Fibroblast of skin of right quadriceps (primary cell): ENCODE measurements around the gene ZYX.
A peak's percentile ranks its signal among the peaks of the same experiment; 100 is the strongest.

Experiments
- DNase-seq: peaks from one replicate; pipeline ENCODE4 v3.0.0-alpha.2; 2013

The ZYX gene, protein sequence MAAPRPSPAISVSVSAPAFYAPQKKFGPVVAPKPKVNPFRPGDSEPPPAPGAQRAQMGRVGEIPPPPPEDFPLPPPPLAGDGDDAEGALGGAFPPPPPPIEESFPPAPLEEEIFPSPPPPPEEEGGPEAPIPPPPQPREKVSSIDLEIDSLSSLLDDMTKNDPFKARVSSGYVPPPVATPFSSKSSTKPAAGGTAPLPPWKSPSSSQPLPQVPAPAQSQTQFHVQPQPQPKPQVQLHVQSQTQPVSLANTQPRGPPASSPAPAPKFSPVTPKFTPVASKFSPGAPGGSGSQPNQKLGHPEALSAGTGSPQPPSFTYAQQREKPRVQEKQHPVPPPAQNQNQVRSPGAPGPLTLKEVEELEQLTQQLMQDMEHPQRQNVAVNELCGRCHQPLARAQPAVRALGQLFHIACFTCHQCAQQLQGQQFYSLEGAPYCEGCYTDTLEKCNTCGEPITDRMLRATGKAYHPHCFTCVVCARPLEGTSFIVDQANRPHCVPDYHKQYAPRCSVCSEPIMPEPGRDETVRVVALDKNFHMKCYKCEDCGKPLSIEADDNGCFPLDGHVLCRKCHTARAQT

DNA sequence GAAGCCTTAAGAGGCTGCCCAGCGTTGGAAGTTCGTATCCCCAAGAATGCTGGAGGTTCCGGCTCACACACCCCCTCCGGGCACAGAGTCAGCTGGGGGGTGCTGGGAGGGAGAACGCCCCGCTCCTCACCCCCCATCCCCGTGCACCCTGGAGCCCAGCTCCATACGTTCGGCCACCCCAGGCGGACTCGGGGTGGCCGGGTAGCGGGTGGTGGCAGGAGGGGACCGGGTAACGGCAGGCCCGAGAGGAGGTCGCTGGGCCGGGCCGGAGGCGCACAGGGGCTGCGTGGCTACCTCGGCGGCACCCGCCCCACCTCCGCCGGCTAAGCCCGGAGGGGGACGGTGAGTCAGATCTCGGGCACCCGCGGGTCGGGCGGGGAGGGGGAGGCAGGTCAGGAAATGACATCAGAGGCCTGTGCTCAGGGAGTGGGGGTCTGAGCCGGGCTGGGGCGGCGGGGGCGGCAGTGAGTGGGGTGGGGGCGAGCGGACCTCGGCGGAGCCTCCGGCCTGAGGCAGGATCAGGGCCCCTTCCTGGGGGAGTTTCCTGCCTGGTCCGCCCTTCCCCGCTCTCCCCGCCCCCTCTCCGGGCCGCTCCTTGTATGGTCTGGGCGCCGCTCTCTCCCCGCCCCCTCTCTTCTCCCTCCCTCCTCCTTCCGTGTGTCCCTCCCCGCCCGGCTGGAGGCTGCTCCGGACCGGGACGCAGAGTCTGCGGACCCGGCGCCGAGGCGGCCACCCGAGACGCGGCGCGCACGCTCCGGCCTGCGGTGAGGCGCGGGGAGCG, at the start of gene ZYX:
Gene ZYX, plus strand, starts transcription at position 700 of the 781 bp plus-strand sequence. CDS start 227 bp downstream, outside the sequence.
- DNase-seq: peak; percentile 97

- no peak for DNase-seq
These were observed 46.9 kb upstream of the ZYX start for GRCh38 chr7:143334244-143334643.

DNA sequence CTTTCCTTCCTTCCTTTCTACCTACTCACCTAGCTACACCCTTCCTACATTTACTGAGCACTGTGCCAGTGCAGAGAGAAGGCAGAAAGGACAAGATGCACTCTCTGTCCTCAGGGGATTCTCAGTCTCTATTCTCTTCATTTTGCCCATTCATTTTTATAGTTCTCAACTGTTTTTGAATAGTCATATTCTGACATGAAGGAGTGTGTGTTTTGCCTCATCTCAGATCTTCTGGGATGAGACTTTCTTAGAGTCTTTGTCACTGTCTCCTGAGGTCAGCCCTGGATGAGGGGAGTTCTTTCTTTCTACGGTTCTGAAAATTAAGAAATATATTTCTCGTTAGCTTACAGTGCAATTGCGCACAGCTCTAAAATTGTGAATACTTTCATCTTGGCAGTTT, 43.9 kb upstream of the ZYX start:
- no peak for DNase-seq

- no peak for DNase-seq
These were observed 39.3 kb upstream of the ZYX start for GRCh38 chr7:143341842-143342241.

DNA sequence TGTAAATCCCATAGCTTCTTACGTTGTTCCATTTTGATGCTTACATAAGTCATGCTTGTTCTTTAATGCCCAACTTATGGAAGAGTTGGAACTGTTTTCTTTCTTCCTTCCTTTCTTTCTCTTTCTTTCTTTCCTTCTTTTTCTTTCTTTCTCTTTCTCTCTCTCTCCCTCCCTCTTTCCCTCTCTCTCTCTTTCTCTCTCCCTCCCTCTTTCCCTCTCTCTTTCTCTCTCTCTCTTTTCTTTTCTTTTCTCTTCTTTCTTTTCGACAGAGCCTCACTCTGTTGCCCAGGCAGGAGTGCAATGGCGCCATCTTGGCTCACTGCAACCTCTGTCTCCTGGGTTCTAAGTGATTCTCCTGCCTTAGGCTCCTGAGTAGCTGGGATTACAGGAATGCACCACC, 37.5 kb upstream of the ZYX start:
- DNase-seq: no peak

DNA sequence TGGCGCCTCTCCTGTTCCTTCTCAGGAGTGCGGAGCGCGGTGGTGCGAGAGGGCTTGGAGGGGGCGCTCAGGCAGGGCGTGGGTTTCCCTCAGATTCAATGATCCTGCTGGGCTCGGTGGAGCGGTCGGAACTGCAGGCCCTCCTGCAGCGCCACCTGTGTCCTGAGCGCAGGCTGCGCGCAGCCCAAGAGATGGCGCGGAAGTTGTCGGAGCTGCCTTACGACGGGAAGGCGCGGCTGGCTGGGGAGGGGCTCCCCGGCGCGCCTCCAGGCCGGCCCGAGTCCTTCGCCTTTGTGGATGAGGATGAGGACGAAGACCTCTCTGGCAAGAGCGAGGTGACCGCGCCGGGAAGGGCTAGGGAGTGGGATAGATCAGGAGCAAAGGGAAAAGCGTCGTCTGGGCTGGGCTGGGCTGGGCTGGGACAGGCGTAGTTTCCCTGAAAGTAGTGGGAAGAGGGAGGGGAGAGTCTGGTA, 35.7 kb upstream of the ZYX start:
- peak; percentile 36 for DNase-seq

- DNase-seq: no peak
These were observed 35.1 kb upstream of the ZYX start for GRCh38 chr7:143346018-143346417.

GRCh38 chr7:143347950-143348349, 33.2 kb upstream of the ZYX start:
- DNase-seq: no peak

DNA sequence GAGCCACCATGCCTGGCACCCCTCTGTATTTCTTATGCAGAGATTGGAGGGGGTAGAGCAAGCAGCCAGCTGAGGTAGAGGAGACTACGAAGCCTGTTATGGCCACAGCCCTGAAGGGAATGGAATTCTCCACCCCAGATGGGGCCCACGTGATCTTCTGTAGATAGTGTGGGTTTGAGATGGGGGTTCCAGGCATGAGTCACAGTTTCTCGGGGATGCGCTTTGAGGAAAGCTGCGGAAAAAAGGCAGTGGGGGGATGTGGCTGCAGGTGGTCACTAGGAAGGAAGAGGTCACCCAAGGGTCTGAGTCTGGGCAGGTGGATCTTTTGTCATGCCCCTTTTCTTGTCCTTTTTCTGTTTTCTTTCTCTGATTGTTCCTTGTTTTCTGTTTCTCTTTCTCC, 30.1 kb upstream of the ZYX start:
- no peak for DNase-seq

DNA sequence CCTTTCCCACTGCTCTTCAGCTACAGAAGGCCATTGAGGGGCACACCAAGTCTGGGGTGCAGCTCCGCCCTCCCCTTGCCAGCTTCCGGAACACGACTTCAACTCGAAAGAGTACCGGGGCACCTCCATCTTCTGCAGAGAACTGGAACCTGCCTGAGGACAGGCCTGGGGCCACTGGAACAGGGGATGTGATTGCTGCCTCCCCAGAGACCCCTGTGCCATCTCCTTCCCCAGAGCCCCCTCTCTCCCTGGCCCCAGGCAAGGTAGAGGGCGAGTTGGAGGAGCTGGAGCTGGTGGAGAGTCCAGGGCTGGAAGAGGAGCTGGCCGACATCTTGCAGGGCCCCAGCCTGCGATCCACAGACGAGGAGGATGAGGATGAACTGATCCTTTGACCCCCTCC, 29.6 kb upstream of the ZYX start:
- no peak for DNase-seq

DNA sequence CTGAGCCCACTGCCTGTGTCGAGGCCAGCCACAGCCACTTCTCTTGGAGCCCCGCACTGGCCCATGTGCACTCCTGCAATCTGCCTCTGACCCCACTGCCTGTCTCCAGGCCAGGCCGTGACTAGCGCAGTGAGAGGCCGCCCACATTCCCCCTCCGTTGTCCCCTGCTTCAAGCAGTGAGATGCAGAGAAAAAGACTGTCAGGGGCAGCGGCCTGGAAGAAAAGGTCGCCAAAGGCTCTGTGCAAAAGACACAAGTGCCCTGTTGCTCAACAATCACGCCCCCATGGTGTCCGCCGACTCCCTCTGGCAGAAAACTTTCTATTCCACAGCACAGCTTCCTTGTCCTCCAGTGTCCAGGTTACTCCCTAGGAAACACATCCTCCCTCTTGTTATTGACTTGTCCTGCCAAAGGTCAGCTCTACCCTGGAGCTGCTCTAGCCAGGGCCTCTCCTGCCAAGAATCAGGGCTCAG, 28.6 kb upstream of the ZYX start:
- DNase-seq: no peak

GRCh38 chr7:143354376-143354775, 26.8 kb upstream of the ZYX start:
- DNase-seq: no peak

- DNase-seq: no peak
These were observed 26.2 kb upstream of the ZYX start for GRCh38 chr7:143354965-143355364.

- DNase-seq: no peak
These were observed 25.4 kb upstream of the ZYX start for GRCh38 chr7:143355450-143356385.

DNA sequence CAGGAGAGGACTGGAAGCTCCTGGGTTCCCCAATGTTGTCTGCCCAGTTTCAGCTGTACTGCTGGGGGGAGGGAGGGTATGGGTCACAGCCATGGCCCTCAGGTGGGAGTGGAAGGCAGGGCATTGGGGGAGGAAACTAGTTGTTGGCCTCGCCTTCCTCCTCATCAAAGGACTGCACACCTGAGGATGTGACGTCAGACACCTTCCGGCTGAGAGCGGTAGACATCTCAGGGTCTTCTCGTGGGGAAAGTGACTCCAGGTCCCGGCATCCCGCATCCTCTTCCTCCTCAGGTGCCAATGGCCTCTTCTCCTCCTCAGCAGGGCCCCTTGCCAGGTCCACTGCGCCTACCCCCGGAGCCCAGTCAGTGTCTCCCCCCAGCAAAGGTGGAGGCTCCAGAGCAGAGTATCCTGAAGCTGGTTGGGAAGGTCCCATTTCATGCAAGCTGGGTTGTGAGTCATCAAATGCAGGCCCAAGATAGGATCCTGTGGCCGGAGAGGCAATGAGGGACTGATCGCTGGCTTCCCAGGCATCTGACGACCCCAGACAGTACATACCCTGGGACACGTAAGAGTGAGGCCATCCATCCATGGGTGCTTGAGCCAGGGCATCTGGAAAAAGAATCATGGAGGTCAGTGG, 24.6 kb upstream of the ZYX start:
- DNase-seq: no peak

- no peak for DNase-seq
These were observed 22.5 kb upstream of the ZYX start for GRCh38 chr7:143358626-143359025.

DNA sequence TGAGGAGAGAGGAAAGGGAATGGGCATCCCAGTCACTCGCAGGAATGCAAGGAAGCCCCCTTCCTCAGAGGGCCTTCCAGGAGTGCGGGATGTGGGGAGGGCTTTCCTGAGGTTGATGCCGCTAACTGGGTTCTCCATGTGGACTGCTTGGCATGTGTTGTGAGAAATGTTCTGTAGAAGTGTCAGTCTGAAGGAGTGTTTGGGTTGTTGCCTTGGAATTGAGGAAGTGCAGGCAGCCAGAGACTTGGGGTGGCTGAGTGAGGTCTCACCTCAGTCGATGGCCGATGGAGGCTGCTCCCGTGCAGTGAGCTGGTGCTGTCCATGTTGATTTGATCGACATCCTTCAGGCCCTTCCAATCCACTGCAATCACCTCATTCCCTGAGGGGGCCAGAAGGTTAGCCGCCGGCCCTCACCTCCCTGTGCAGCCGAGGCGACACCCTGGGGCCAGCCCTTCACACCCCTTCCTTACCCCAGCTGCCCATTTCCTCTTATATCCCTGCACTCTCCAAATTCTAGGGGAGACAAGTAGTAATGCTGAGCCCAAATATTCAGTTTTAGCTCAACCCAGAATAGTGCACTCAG, 21.3 kb upstream of the ZYX start:
- DNase-seq: no peak

DNA sequence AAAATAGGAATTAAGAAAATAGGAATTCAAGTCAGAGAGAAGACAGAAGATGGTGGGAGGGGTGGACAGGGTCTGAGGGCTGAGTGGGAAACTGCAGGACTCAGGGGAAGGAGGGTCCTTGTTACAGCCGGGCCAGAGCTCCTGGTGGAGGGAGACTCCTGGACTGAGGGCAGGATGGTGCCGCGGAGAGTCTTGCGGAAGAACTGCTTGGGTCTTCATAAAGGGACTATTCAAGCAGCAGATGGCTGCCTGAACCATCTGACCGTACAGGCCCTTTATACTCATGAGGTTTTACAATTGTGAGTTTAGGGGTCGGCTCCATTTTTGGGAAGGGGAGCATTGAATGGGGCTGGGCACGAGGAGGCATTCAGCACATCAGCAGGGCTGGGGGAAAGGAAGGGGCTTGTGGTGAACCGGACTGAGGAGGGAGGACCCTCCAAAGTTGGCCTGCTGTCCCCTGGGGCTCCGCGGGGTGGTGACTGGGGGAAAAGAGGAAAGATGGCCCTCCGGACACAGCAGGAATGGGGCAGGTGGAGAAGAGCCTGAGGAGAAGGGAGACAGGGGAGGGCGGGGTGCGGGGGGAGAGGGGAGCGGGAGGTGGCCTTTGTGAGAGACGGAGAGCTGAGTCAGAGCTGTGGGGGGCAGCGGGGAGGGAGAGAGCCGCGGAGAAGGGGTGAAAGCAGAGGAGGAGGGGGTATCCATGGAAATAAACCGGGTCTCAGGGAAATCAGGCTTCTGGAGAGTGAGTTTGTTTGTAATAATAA, 20.2 kb upstream of the ZYX start:
- DNase-seq: no peak

DNA sequence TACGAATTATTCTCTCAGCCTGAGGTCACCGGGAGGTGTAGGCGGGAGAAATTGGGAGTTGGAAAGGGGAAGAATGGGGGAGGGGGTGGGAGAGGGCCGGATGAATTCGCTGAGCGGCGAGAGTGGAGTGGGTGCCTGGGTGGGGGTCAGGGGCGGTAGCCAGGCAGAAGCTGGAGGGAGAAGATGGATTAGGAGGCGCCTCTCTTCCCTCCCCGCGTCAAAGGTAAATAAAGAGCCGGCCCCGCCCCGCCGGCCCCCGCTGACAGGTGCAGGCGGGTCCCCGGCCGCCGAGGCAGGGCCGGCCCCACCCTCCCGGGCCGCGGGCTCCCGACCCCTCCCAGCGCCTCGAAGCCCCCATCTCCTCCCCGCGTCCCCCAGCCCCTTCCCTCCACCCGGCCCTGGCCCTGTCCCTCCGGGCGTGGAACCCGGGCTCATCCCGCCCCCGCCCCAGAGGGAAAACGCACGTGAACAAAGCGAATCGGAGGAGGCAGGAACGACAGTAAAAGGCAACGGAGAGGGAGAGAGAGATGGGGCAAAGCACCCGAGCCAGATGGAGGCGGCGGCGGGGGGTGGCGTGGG, 19.5 kb upstream of the ZYX start:
- no peak for DNase-seq
